Liver (tissue), 3 donors: ENCODE data around the gene CELSR1.
"Not testable (repeated sequence)": the region's sequence is repeated elsewhere in the genome, so short reads cannot be mapped to it uniquely, and the experiment has no call there.

Experiments used
- CTCF ChIP-seq: fragments of 150-350 bp; IDR thresholded peaks from 2 replicates; pipeline ENCODE4 v1.5.1; 2017; ENCODE audit warnings: improper control_type of control experiment, low read depth, low read length; ENCODE audit not compliant: missing input control
- GABPA ChIP-seq, 2 donors: IDR thresholded peaks in 1 of 2; conservative IDR thresholded peaks in 1 of 2; 2 replicates each; pipeline ENCODE4 v1.6.1; 2016; ENCODE audit warnings: antibody characterized with exemption in 2 of 2, mild to moderate bottlenecking in 1 of 2, moderate library complexity in 1 of 2
- JUND ChIP-seq, 2 donors: IDR thresholded peaks; 2 replicates each; pipeline ENCODE4 v1.6.1; 2016; ENCODE audit warnings: antibody characterized with exemption in 2 of 2
- MAX ChIP-seq: IDR thresholded peaks from 2 replicates; pipeline ENCODE4 v1.6.1; 2016; ENCODE audit warnings: antibody characterized with exemption
- RAD21 ChIP-seq, 2 donors: IDR thresholded peaks; 2 replicates each; pipeline ENCODE4 v1.6.1; 2016; ENCODE audit warnings: antibody characterized with exemption in 2 of 2, mild to moderate bottlenecking in 2 of 2
- RXRA ChIP-seq, 2 donors: IDR thresholded peaks; 2 replicates each; pipeline ENCODE4 v1.6.1; 2017 to 2018; ENCODE audit warnings: antibody characterized with exemption in 2 of 2, mild to moderate bottlenecking in 1 of 2
- SP1 ChIP-seq: IDR thresholded peaks from 2 replicates; pipeline ENCODE4 v1.6.1; 2018; ENCODE audit warnings: antibody characterized with exemption, mild to moderate bottlenecking
- TAF1 ChIP-seq: conservative IDR thresholded peaks from 2 replicates; pipeline ENCODE4 v1.6.1; 2016; ENCODE audit warnings: antibody characterized with exemption, mild to moderate bottlenecking
- YY1 ChIP-seq: IDR thresholded peaks from 2 replicates; pipeline ENCODE4 v1.6.1; 2016; ENCODE audit warnings: antibody characterized with exemption, mild to moderate bottlenecking
- donor health status: healthy.
- donor health status: healthy.

GRCh38 chr22:46403880-46404279 is 133.5 kb downstream of the CELSR1 start:
- TF ChIP-seq GABPA (IDR thresholded peaks at IDR 0.05 in 1 of 2, conservative IDR thresholded peaks at IDR 0.05 in 1 of 2); CTCF; MAX; JUND (IDR thresholded peaks at IDR 0.05); RXRA (IDR thresholded peaks at IDR 0.05); YY1; TAF1; RAD21 (IDR thresholded peaks at IDR 0.05); SP1: not testable (repeated sequence)
